Activated CD4-positive, alpha-beta T cell treated with anti-CD3 and anti-CD28 coated beads, Interleukin-2, amount 50 U/mL, for 24 hours (primary cell): ENCODE data around the gene TMEM132A.

Experiments used
- DNase-seq, 2 donors: peaks; one replicate each; pipeline ENCODE4 v3.0.0-alpha.2; 2020; ENCODE audit warnings: low read depth in 1 of 2, low spot score in 1 of 2

Gene TMEM132A

DNA sequence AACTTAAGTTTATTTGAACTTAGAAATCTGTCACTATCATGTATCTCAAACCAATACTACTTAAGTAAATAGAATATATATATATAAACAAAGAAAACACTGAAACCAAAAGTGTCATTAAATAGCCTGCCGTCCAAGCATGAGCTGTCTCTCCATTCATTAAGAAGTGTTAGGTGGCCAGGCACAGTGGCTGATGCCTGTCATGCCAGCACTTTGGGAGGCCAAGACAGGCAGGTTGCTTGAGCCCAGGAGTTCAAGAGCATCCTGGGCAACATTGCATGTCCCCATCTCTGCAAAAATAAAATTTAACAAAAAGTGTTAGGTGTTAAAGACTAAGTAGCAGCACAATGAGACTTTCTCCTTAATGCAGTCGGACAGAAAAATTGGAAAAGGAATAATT lies 61.2 kb downstream of the TMEM132A start:
- no peak for DNase-seq

DNA sequence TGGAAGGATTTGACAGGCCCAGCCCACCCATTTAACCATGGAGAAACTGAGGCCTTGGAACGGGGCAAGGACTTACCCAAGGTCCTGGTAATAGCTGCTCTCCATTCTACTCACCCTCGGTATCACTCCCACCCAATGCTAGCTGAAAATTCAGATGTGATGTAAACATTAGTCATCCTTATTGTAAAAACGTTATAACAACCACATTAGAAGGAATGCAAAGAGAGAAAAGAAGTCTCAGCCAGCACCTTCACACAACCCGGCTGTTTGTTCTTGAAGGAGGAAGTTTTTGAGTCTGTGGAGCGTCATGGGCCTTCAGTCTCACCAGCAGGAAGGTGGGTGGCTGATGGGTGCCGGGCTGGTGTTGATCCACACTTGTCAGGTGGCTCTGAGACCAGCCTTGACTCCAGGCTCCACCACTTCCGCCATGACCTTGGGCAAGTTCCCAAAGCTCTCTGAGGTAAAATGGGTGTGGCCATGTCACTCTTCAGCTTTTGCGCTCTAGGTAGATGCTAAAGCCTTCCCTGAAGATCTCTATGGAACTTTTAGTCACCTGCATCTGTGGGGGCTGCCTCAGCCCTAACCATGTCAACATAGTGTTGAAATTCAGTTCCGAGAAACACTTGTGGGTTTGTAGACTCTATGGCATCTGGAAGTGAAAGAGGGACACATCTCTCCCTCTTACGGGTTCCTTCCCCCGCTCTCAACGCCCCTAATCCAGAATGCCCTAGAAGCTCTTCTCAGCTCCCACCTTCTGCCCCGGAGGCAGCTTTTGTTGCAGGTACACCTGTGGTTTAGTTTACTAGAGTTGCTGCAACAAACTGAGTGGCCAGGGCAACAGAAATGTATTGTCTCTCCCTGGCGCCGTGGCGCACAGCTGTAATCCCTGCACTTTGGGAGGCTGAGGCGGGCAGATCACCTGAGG lies 62.0 kb downstream of the TMEM132A start:
- peak; percentile 76 to 90 for DNase-seq
